ENCODE results near the gene RNASE3. TPM values are rescaled to one million over a fixed set of nuclear protein-coding genes. Genes with fewer than 3 reads are reported as not detected.
"Not testable (repeated sequence)": the region's sequence is repeated elsewhere in the genome, so short reads cannot be mapped to it uniquely, and the experiment has no call there.

RNASE3 gene
- not detected in 2 replicates for total RNA-seq

DNA sequence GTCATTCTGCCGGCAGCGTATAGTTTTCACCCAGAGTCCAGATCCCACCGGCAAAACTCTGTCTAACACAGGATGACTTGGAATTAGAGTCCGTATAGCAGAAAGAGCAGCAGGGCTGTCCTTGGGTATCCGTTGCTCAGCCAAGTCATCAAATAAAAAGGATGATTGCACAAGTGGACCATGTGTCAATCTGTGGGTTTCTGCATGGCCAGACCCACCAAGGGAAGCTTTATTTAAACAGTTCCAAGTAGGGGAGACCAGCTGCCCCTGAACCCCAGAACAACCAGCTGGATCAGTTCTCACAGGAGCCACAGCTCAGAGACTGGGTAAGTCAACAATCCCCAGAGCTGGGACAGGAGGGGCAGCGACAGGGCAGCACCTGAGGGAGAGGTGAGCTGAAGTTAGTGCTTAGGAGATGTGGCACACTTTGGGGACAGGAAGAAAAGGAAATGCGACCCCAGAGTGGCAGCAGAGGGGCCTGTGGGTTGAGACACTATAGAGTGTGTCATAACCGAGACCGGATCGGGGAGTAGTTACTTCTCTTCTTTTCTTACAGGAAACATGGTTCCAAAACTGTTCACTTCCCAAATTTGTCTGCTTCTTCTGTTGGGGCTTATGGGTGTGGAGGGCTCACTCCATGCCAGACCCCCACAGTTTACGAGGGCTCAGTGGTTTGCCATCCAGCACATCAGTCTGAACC, at the start of gene RNASE3:
TSS of gene RNASE3 (plus strand) at position 260 of the 700 bp plus-strand sequence. CDS start at position 562, 302 bp downstream.
- DNase-seq; intact Hi-C loops (cut with micrococcal nuclease); H3K9me3 Mint-ChIP-seq; H3K4me1 Mint-ChIP-seq; H3K27ac Mint-ChIP-seq; H3K4me3 Mint-ChIP-seq; H3K36me3 Mint-ChIP-seq (ENCODE audit: low read depth): not testable (repeated sequence)
- peaks cover 12% of the 10 kb centered on the region for H3K27me3 Mint-ChIP-seq

DNA sequence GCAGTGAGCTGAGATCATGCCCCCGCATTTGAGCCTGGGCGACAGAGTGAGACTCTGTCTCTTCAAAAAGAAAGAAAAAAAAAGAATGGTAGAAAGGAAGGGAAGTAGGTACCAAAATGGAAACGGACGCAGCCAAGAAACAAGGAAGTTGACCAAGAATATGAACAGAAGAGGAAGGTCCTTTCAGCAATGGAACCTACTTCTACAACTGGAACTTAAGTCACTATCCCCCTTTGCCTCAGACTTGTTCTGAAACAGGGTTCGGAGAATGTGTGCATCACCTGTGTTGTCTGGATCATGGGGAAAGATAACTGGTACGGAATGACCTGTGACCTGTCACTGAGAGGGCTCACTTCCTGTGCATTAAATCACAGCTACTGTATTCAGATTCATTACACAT, 44.6 kb upstream of the RNASE3 start:
- H3K9me3 Mint-ChIP-seq: no peaks in the 10 kb centered on the region
- peaks cover 12% of the 10 kb centered on the region for H3K27me3 Mint-ChIP-seq
- no peak overlapping the region for H3K27ac Mint-ChIP-seq
- H3K4me3 Mint-ChIP-seq: no peak overlapping the region
- H3K4me1 Mint-ChIP-seq: no peaks in the 10 kb centered on the region
- H3K36me3 Mint-ChIP-seq (ENCODE audit: low read depth): no peaks in the 10 kb centered on the region
- intact Hi-C loops (cut with micrococcal nuclease): no loop called here
- no peak for DNase-seq

DNA sequence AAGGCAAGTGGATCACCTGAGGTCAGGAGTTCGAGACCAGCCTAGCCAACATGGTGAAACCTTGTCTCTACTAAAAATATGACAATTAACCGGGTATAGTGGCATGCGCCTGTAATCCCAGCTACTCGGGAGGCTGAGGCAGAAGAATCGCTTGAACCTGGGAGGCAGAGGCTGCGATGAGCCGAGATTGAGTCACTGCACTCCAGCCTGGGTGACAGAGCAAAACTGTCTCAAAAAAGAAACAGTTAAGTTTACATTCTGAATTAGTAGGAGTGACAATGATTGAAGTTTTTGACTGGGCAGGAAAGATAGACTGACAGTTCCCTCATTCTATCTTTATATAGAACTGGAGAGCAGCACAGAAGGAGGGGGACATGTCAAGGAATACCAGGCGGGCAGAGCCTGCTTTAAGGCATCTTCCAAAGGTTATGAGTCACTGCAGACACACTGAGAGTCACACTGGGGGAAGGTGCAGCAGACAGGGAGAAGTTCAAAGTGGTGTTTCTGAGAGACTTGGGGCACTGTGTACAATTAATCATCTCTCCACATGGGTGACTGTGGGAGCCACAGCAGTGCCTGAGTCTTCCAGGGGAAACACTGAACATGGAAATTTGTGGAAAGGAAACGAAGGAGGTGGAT, 42.8 kb upstream of the RNASE3 start:
- H3K4me1 Mint-ChIP-seq: no peaks in the 10 kb centered on the region
- intact Hi-C loops (cut with micrococcal nuclease): no loop called here
- H3K9me3 Mint-ChIP-seq: no peaks in the 10 kb centered on the region
- no peak overlapping the region for H3K4me3 Mint-ChIP-seq
- H3K36me3 Mint-ChIP-seq (ENCODE audit: low read depth): no peaks in the 10 kb centered on the region
- H3K27ac Mint-ChIP-seq: no peak overlapping the region
- H3K27me3 Mint-ChIP-seq: peaks cover 12% of the 10 kb centered on the region
- no peak for DNase-seq

DNA sequence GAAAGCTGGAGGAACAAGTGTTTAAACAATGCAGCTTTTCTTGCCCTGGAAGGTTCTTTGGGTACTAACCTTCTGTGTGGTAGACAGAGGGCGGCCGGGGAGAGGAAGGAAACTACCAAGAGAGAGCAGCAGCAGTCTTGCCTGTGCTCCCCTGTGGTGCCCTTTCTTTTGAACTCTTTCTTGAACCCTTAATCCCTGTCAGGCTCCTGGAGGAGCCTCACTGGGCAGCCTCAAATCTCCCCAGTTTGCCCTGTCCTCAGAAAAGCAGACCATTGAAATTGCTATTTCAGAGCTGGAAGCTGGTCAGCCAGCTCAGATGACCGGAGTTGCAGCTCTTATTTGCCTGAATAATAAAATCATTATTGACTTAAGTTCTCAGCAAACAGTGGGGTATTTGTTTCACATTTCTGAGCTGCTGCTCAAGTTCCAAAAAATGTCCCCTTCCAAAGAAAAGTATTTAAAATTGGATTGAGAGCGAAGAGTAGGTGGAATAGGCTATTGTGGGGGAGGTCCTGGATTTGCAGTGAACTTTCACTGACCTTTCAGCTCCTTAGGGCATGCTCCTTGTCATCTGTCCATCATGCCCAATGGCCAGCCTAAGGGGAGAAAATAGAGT, 42.1 kb upstream of the RNASE3 start:
- Mint-ChIP-seq H3K4me1 (no peaks in the 10 kb centered on the region), H3K4me3 (no peak overlapping the region), H3K27me3 (peaks cover 12% of the 10 kb centered on the region), H3K27ac (no peak overlapping the region), H3K36me3 (ENCODE audit: low read depth) (no peaks in the 10 kb centered on the region), H3K9me3 (no peaks in the 10 kb centered on the region)
- intact Hi-C loops (cut with micrococcal nuclease): no loop called here
- no peak for DNase-seq

DNA sequence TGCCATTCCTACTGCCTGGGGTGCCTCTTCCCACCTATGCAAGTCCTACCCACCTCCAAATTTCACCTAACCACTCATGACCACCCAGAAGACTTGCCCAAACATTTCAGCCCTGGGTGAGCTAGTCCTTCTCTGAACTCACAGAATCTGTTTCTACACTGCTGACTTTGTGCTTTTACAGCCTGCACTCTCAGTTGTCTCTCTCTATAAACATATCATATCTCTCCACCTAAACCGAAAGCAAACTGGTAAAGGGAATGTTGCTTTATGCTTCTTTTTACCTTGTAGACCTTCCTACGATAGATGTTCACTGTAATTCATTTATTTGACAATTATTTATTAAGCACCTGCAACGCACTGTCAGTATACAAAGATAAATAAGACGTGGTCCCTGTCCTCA, 38.1 kb upstream of the RNASE3 start:
- H3K9me3 Mint-ChIP-seq: no peaks in the 10 kb centered on the region
- H3K4me3 Mint-ChIP-seq: no peak overlapping the region
- DNase-seq: no peak
- H3K27me3 Mint-ChIP-seq: peaks cover 23% of the 10 kb centered on the region
- no peaks in the 10 kb centered on the region for H3K36me3 Mint-ChIP-seq (ENCODE audit: low read depth)
- H3K4me1 Mint-ChIP-seq: peaks cover 5% of the 10 kb centered on the region
- intact Hi-C loops (cut with micrococcal nuclease): no loop called here
- H3K27ac Mint-ChIP-seq: no peak overlapping the region

DNA sequence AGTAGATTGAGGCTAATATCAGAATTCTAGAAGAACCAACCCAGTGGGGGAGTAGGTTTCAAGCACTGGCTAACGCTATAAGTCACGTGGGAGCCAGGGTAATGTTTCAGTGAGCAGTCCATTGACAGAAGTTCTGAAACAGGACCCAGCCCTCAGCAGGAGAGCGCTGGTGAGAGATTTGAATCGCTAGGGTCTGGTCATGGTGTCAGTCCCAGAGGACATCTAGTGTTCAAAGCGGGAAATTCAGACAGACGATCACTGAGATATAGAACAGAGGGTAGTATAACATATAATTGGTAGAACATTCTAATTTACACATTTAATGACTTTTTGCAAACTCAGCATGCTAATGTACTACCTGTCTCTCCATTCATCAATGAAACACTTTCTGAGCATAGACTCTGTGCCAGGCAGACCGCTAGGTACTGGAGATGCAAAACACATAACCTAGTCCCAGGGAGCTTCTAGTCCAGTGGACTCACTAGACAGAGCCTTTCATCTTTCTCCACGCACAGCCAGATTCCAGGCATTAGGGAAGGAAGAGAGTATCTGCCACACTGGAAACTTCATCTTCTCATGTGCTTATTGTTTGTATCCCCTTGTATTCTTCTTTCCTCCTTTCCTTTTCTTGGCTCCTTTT, 35.4 kb upstream of the RNASE3 start:
- H3K4me1 Mint-ChIP-seq: peaks cover 5% of the 10 kb centered on the region
- no peaks in the 10 kb centered on the region for H3K9me3 Mint-ChIP-seq
- intact Hi-C loops (cut with micrococcal nuclease): loop anchor here (1.0 to 2.0 kb wide), 2 partner anchors 158 to 245 kb away; no protein-coding TSS in a partner anchor
- peak; percentile 83 for DNase-seq
- H3K27ac Mint-ChIP-seq: no peak overlapping the region
- H3K27me3 Mint-ChIP-seq: peaks cover 27% of the 10 kb centered on the region
- H3K36me3 Mint-ChIP-seq (ENCODE audit: low read depth): no peaks in the 10 kb centered on the region
- H3K4me3 Mint-ChIP-seq: no peak overlapping the region

DNA sequence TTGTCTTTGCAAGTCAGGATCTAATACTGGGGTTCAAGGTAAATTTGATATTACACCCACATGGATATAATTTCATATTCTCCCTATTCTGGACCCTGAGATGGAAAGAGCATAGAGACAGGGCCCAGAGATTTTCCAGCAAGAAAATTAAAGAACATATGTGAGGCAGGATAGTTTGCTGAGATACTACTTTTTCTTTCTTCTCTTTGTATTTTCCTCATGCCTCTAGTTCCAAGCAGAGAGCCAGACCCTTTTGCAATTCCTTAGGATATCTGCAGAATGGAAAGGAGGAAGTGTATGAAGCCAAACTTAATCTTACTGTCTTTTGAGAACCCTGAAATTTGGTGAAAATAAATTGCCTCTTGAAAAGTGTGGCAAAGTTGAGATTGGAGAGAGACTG, 34.0 kb upstream of the RNASE3 start:
- peaks cover 36% of the 10 kb centered on the region for H3K27me3 Mint-ChIP-seq
- DNase-seq: no peak
- no peaks in the 10 kb centered on the region for H3K9me3 Mint-ChIP-seq
- intact Hi-C loops (cut with micrococcal nuclease): loop anchor here (1.0 kb wide), 2 partner anchors 114 to 183 kb away; no protein-coding TSS in a partner anchor
- H3K4me1 Mint-ChIP-seq: peaks cover 5% of the 10 kb centered on the region
- H3K36me3 Mint-ChIP-seq (ENCODE audit: low read depth): no peaks in the 10 kb centered on the region
- no peak overlapping the region for H3K4me3 Mint-ChIP-seq
- H3K27ac Mint-ChIP-seq: no peak overlapping the region

DNA sequence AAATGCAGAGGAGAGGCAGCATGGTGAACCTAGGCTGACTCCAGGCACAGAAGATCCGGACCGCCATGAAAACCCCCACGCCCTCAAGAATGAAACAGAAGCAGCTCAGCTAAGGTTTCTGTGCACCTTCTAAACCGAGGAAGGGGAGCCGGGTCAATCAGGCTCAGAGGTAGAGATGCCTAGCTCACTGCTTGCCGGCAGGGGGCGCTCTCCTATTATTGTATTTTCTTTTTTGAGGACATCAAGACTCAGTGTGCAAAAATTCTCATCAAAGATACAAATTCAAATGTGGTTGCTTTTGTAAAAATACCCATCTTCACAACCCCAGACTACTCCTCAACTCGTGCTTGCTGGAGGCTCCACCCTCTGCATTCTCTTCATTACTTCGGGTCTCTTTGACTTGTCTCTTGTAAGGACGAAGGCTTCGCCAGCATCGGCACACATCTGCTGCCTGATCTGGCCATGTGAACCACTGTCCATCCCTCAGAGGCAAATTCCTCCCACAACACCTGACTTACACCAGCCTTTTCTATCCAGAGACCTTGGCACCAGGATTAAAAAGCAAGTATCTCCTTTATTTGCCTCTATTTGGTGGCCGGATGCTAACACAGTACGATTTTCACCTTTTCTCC, 33.4 kb upstream of the RNASE3 start:
- Mint-ChIP-seq H3K27ac (no peak overlapping the region), H3K27me3 (peaks cover 38% of the 10 kb centered on the region), H3K9me3 (no peaks in the 10 kb centered on the region), H3K4me3 (no peak overlapping the region), H3K4me1 (peaks cover 5% of the 10 kb centered on the region), H3K36me3 (ENCODE audit: low read depth) (no peaks in the 10 kb centered on the region)
- peak; percentile 91 for DNase-seq
- intact Hi-C loops (cut with micrococcal nuclease): loop anchor here (1.0 to 2.0 kb wide), 3 partner anchors 15 to 183 kb away; no protein-coding TSS in a partner anchor

DNA sequence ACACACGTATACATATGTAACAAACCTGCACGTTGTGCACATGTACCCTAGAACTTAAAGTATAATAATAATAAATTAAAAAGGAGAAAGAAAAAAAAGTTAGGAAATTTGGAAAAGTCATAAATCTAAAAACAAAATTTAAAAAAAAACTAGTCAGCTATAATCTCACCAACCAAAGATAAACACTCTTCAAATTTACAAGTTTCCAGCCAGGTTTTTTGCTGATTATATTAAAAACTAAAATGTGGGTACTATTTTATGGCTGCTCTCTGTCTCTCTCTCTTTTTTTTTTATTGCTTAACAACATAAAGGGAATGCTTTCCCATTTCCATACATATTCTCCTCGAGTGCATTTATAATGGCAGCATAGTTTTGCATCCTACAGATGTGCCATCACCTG, 25.0 kb upstream of the RNASE3 start:
- H3K36me3 Mint-ChIP-seq (ENCODE audit: low read depth): no peaks in the 10 kb centered on the region
- DNase-seq: no peak
- H3K4me1 Mint-ChIP-seq: no peaks in the 10 kb centered on the region
- peaks cover 42% of the 10 kb centered on the region for H3K27me3 Mint-ChIP-seq
- H3K9me3 Mint-ChIP-seq: no peaks in the 10 kb centered on the region
- intact Hi-C loops (cut with micrococcal nuclease): no loop called here
- no peak overlapping the region for H3K27ac Mint-ChIP-seq
- no peak overlapping the region for H3K4me3 Mint-ChIP-seq

DNA sequence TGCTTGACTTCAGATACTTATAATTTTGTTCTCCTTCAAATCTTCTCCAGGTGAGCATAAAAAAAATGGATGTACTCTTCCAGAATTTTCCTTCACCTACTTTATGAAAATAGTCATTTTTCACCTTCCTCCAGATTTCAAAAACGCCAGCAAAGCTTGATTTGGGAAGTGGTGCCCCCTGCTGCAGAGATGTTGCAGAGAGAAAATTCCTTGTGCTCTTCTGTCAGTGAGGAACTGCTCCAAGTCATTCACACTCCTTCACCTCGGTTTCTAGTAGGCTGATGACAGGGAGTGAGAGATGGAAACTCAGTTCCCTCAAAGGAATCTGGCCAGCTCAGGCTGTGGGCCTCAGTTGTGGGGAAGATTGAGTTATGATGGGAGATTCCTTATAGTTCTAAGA, 24.2 kb upstream of the RNASE3 start:
- H3K27ac Mint-ChIP-seq: no peak overlapping the region
- H3K4me1 Mint-ChIP-seq: no peaks in the 10 kb centered on the region
- no peaks in the 10 kb centered on the region for H3K36me3 Mint-ChIP-seq (ENCODE audit: low read depth)
- peaks cover 42% of the 10 kb centered on the region for H3K27me3 Mint-ChIP-seq
- H3K9me3 Mint-ChIP-seq: no peaks in the 10 kb centered on the region
- no peak overlapping the region for H3K4me3 Mint-ChIP-seq
- intact Hi-C loops (cut with micrococcal nuclease): no loop called here
- DNase-seq: no peak

DNA sequence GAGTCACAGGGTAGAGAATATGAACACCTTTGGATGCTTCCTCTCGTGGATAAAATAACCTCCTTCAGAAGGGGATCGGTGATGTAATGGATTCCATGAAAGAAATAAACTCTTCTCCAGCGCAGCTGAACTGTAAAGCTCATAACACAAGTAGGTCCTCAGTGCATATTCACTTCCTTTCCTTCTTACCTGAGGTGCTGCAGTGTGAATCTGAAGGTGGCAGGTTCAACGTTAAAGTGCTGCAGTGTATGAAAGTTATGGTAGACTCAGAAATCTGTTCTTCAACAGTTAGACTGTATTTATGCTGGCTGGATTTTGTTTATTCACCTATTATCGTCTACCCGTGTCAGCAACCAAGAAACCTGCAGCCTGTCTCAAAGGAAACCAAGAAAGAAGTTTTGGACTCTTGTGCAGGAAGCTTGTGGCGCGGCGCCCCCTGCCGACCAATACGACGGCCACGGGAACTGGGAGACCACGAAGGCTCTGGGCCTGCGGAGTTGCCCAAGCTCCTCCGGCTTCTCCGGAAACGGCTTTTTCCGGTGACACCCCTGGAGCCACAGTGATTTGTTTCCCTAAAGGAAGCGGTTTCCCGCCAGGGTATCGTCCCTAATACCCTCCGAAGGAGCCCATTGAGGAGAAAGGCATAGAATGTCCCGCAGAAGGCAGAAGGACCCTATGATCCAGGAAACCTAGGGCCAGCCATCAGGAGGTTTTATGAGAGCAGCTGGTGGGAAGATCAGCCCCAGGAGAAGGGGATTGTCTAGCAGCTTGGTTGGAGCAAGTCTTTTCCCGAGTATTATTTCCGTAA, 17.6 kb upstream of the RNASE3 start:
- Mint-ChIP-seq H3K4me1 (peaks cover 10% of the 10 kb centered on the region), H3K36me3 (ENCODE audit: low read depth) (no peaks in the 10 kb centered on the region), H3K27me3 (peaks cover 28% of the 10 kb centered on the region), H3K4me3 (peak overlapping the region; percentile 53), H3K9me3 (no peaks in the 10 kb centered on the region), H3K27ac (no peak overlapping the region)
- intact Hi-C loops (cut with micrococcal nuclease): loop anchor here (1.0 to 5.0 kb wide), 3 partner anchors 15 to 176 kb away; no protein-coding TSS in a partner anchor
- peak; percentile 93 for DNase-seq

DNA sequence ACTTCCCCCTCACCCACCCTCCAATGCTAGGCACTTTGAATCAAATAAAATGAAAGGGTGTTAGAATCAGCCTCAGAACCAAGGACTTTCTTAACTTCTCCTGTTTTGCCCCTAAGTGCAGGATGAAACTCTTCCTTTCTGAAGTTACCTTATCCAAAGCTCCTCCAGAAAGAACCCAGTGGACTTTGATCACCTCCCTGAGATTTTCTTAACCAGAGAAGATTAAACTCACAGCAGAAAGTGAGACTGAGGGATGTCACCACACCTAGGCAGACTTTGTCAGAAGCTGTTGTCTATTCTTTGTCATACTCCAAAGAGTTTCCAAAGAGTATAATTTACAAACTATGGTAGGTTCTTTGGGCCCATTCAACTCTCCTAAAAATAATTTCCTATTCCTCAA, 14.2 kb upstream of the RNASE3 start:
- peaks cover 16% of the 10 kb centered on the region for H3K4me1 Mint-ChIP-seq
- intact Hi-C loops (cut with micrococcal nuclease): no loop called here
- no peak overlapping the region for H3K4me3 Mint-ChIP-seq
- no peak for DNase-seq
- peaks cover 21% of the 10 kb centered on the region for H3K27me3 Mint-ChIP-seq
- H3K9me3 Mint-ChIP-seq: no peaks in the 10 kb centered on the region
- H3K36me3 Mint-ChIP-seq (ENCODE audit: low read depth): no peaks in the 10 kb centered on the region
- H3K27ac Mint-ChIP-seq: no peak overlapping the region

DNA sequence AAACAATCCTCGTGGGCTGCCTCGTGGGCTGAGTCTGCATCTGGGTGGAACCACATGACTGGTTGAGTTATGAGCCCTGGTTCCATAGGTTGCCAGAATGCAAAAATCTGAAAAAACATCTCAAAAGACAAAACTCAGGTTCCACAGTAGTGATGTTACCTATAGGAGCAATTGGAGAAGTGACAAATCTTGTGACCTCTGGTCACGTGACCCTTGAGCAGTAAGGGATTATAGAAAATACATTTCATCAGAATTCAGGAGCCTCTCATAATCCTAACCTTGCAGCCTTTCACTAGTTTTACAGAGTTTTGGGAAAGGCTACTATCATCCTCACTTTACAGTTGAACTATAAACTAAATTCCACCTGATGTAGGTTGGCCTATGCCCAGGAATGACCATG, 12.5 kb upstream of the RNASE3 start:
- intact Hi-C loops (cut with micrococcal nuclease): no loop called here
- H3K36me3 Mint-ChIP-seq (ENCODE audit: low read depth): no peaks in the 10 kb centered on the region
- peaks cover 17% of the 10 kb centered on the region for H3K27me3 Mint-ChIP-seq
- DNase-seq: no peak
- peaks cover 9% of the 10 kb centered on the region for H3K4me1 Mint-ChIP-seq
- H3K4me3 Mint-ChIP-seq: no peak overlapping the region
- no peaks in the 10 kb centered on the region for H3K9me3 Mint-ChIP-seq
- no peak overlapping the region for H3K27ac Mint-ChIP-seq

All from activated CD4-positive, alpha-beta T cell treated with anti-CD3 and anti-CD28 coated beads, Interleukin-2, amount 10 ng/mL, durations not matched to agents 24 days and 14 days (primary cell).